WTC11 (cell line): ENCODE data around the gene WDR45. TPM values are rescaled to one million over a fixed set of nuclear protein-coding genes. Genes with fewer than 3 reads are reported as not detected.

Source experiments
- ATAC-seq: fragments of 200-7000 bp; cut with Tn5 transposase; 2 replicates; pipeline ENCODE4 v1.10.0; 2021; ENCODE audit warnings: mild to moderate bottlenecking, moderate library complexity
- CTCF ChIA-PET: fragments of 300-600 bp; sonication (Branson Sonifier 250); formaldehyde crosslinking; loops from one replicate; lab custom pipeline; 2021; ENCODE audit warnings: antibody characterized with exemption; lab: Charles Lee
- POLR2A ChIA-PET: fragments of 350-600 bp; sonication (Branson Sonifier 250); formaldehyde crosslinking; loops from one replicate; lab custom pipeline; 2021; ENCODE audit warnings: antibody characterized with exemption; lab: Charles Lee
- DNase-seq: peaks from one replicate; pipeline ENCODE4 v3.0.0; 2021; ENCODE audit warnings: low spot score
- H3K27ac Mint-ChIP-seq: 2 replicates; pipeline ENCODE4 v1.8.0; 2021; ENCODE audit warnings: mixed read lengths
- H3K27me3 Mint-ChIP-seq: 2 replicates; pipeline ENCODE4 v1.8.0; 2021; ENCODE audit warnings: low read depth, mild to moderate bottlenecking, moderate library complexity, mixed read lengths
- H3K36me3 Mint-ChIP-seq: 2 replicates; pipeline ENCODE4 v1.8.0; 2021; ENCODE audit warnings: mixed read lengths
- H3K4me1 Mint-ChIP-seq: 2 replicates; pipeline ENCODE4 v1.8.0; 2022; ENCODE audit warnings: mixed read lengths
- H3K4me3 Mint-ChIP-seq: 2 replicates; pipeline ENCODE4 v1.8.0; 2021; ENCODE audit warnings: mild to moderate bottlenecking, moderate library complexity, mixed read lengths
- H3K9me3 Mint-ChIP-seq: 2 replicates; pipeline ENCODE4 v1.8.0; 2021; ENCODE audit warnings: mixed read lengths
- E2F4 ChIP-seq: sonication (generic); formaldehyde crosslinking; IDR thresholded peaks from 2 replicates; pipeline ENCODE4 v1.8.1; 2022; ENCODE audit warnings: low read depth, mild to moderate bottlenecking, moderate library complexity, missing genetic modification reagents, borderline replicate concordance
- FOXP1 ChIP-seq: sonication (generic); formaldehyde crosslinking; IDR thresholded peaks from 2 replicates; pipeline ENCODE4 v1.8.0; 2022; ENCODE audit warnings: missing genetic modification reagents, mild to moderate bottlenecking, moderate library complexity, borderline replicate concordance
- GTF2I ChIP-seq: fragments of 250-450 bp; sonication (Bioruptor Pico); conservative IDR thresholded peaks from 2 replicates; pipeline ENCODE4 v1.4.0; 2021; ENCODE audit warnings: mild to moderate bottlenecking
- KAT7 ChIP-seq: sonication (generic); formaldehyde crosslinking; IDR thresholded peaks from 2 replicates; pipeline ENCODE4 v1.8.1; 2023; ENCODE audit warnings: missing genetic modification reagents, mild to moderate bottlenecking, borderline replicate concordance
- NFYB ChIP-seq: sonication (generic); formaldehyde crosslinking; conservative IDR thresholded peaks from 2 replicates; pipeline ENCODE4 v1.8.0; 2022; ENCODE audit warnings: low read depth, missing genetic modification reagents
- NR1H2 ChIP-seq: sonication (generic); formaldehyde crosslinking; IDR thresholded peaks from 2 replicates; pipeline ENCODE4 v1.9.0; 2021; ENCODE audit warnings: mild to moderate bottlenecking, moderate library complexity, missing genetic modification reagents
- NR2C2 ChIP-seq: sonication (generic); formaldehyde crosslinking; IDR thresholded peaks from 2 replicates; pipeline ENCODE4 v1.8.0; 2022; ENCODE audit warnings: mild to moderate bottlenecking, missing genetic modification reagents
- PRDM15 ChIP-seq: sonication (generic); formaldehyde crosslinking; IDR thresholded peaks from 2 replicates; pipeline ENCODE4 v1.8.0; 2022; ENCODE audit warnings: missing genetic modification reagents
- RELA ChIP-seq: sonication (generic); formaldehyde crosslinking; IDR thresholded peaks from 2 replicates; pipeline ENCODE4 v1.8.1; 2022; ENCODE audit warnings: missing genetic modification reagents, mild to moderate bottlenecking, borderline replicate concordance
- TCF7 ChIP-seq: sonication (generic); formaldehyde crosslinking; IDR thresholded peaks from 2 replicates; pipeline ENCODE4 v1.8.0; 2022; ENCODE audit warnings: mild to moderate bottlenecking, low read depth, missing genetic modification reagents, moderate library complexity
- TEAD4 ChIP-seq: sonication (generic); formaldehyde crosslinking; IDR thresholded peaks from 2 replicates; pipeline ENCODE4 v1.8.0; 2022; ENCODE audit warnings: mild to moderate bottlenecking, missing genetic modification reagents
- TP53 ChIP-seq: sonication (generic); formaldehyde crosslinking; IDR thresholded peaks from 2 replicates; pipeline ENCODE4 v1.8.1; 2023; ENCODE audit warnings: mild to moderate bottlenecking, missing genetic modification reagents
- ZNF532 ChIP-seq: fragments of 250-450 bp; sonication (Bioruptor Pico); IDR thresholded peaks from 2 replicates; pipeline ENCODE4 v1.9.0; 2021; ENCODE audit warnings: mild to moderate bottlenecking, borderline replicate concordance
- total RNA-seq: library from RNA; stranded (reverse); gene quantifications from 3 replicates; pipeline ENCODE4 v1.2.3, GENCODE V29; 2021

The WDR45 gene
- total RNA-seq, 1 experiment from 2014 or later, result 23.9 TPM

GRCh38 chrX:49066278-49066677, 13.4 kb downstream of the WDR45 start (continued):
- TF ChIP-seq RELA (CRISPR knock-in tag) (no peak), NR2C2 (CRISPR knock-in tag) (no peak), KAT7 (CRISPR knock-in tag) (no peak), GTF2I (CRISPR knock-in tag) (no peak)

GRCh38 chrX:49064735-49065134, 15.0 kb downstream of the WDR45 start:
- POLR2A ChIA-PET, result no interaction called here
- DNase-seq (no peak), ATAC-seq (no peak)

More at GRCh38 chrX:49064735-49065134, 15.0 kb downstream of the WDR45 start:
- H3K27me3 Mint-ChIP-seq, result no peaks in the 10 kb centered on the region
- peaks cover 2% of the 10 kb centered on the region; the same call in 1 of the 2 replicates for H3K36me3 Mint-ChIP-seq
- no peak overlapping the region for H3K27ac Mint-ChIP-seq
- no peaks in the 10 kb centered on the region for H3K9me3 Mint-ChIP-seq
- CTCF ChIA-PET, result interaction anchor here (1.2 kb wide), 1 partner anchor 42 kb away, joined by 3 read pairs; no protein-coding TSS in a partner anchor
- no peak for TF ChIP-seq PRDM15 (CRISPR knock-in tag)
- TF ChIP-seq NR1H2 (CRISPR knock-in tag), result no peak
- no peak for TF ChIP-seq NFYB (CRISPR knock-in tag)
- no peak for TF ChIP-seq TEAD4
- TF ChIP-seq TP53, result no peak
- no peak for TF ChIP-seq TCF7 (CRISPR knock-in tag)
- TF ChIP-seq ZNF532, result no peak
- TF ChIP-seq E2F4 (CRISPR knock-in tag), result no peak
- no peak for TF ChIP-seq FOXP1 (CRISPR knock-in tag)
- H3K4me3 Mint-ChIP-seq, result no peak overlapping the region
- H3K4me1 Mint-ChIP-seq, result no peaks in the 10 kb centered on the region
